ENCODE results near the gene ACSL5.

The ACSL5 gene

DNA sequence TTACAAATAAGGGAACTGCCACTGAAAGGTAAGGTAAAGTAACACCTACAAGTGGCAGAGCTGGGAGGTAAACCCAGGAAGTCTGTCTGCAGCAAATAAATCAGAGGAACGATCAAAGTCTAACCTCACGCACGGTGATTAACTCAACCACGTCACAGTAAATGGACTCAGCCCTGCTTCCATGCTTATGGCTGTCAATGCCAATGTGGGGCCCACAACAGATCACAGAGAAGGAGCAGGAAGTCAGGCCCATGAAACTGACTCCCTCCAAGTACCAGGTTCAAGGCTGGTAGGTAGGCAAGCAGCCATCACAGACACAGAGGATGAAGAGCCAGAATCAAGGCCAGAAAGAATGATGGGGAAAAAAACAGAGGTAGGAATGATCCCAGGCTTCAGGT, 38.0 kb upstream of the ACSL5 start:
- Histone ChIP-seq H3K27ac (no peak overlapping the region), H3K4me3 (no peak overlapping the region), H3K9me3 (ENCODE audit: low read depth, low read length) (no peaks in the 10 kb centered on the region), H3K36me3 (ENCODE audit: insufficient read depth, low read length) (no peaks in the 10 kb centered on the region), H3K9ac (ENCODE audit: insufficient read length) (no peak overlapping the region)
- TF ChIP-seq FOXP2 (optimal IDR thresholded peaks at IDR 0.05; ENCODE audit: control extremely low read depth, extremely low read length, insufficient read depth) (no peak), POLR2AphosphoS5 (IDR thresholded peaks at IDR 0.05; ENCODE audit: borderline replicate concordance, low read depth, low read length) (no peak), EZH2 (IDR thresholded peaks at IDR 0.05) (no peak)
- DNase-seq (ENCODE audit: low read depth, low spot score): no peak

DNA sequence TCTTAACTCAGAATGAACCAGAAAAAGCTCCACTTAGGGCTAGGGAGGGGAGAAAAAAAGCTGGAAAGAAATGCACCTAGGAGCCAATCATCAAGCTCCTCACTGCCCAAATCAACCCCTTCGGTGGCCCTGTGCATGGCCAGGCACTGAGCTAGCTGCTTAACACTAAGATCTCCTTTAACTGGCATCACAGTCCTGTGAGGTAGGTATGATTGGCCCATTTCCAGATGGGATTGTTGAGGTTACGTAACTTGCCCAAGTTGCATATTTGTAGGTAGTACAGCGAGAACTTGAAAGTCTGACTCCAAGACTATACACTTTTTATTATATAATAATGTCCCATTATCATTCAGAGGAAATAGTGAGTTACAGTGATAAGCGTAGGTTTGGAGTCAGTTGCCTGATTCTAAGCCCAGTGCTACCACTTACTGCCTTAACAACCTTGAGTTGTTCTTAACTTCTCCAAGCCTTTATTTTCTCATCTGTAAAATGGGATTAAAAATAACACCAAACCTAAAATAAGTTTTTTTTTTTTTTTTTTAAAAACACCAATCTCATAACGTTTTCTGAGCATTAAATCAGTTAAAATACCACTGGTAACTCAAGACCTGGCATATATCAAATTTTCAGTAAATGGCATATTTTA, 37.2 kb upstream of the ACSL5 start:
- Histone ChIP-seq H3K36me3 (ENCODE audit: insufficient read depth, low read length) (no peaks in the 10 kb centered on the region), H3K9me3 (ENCODE audit: low read depth, low read length) (no peaks in the 10 kb centered on the region), H3K4me3 (no peak overlapping the region), H3K9ac (ENCODE audit: insufficient read length) (no peak overlapping the region), H3K27ac (no peak overlapping the region)
- no peak for DNase-seq (ENCODE audit: low read depth, low spot score)
- TF ChIP-seq POLR2AphosphoS5 (IDR thresholded peaks at IDR 0.05; ENCODE audit: borderline replicate concordance, low read depth, low read length) (no peak), EZH2 (IDR thresholded peaks at IDR 0.05) (no peak), FOXP2 (optimal IDR thresholded peaks at IDR 0.05; ENCODE audit: control extremely low read depth, extremely low read length, insufficient read depth) (no peak)

- Histone ChIP-seq H3K27ac (no peak overlapping the region), H3K9ac (ENCODE audit: insufficient read length) (no peak overlapping the region), H3K9me3 (ENCODE audit: low read depth, low read length) (no peaks in the 10 kb centered on the region), H3K36me3 (ENCODE audit: insufficient read depth, low read length) (no peaks in the 10 kb centered on the region), H3K4me3 (no peak overlapping the region)
- no peak for TF ChIP-seq FOXP2 (optimal IDR thresholded peaks at IDR 0.05; ENCODE audit: control extremely low read depth, extremely low read length, insufficient read depth)
- no peak for TF ChIP-seq EZH2 (IDR thresholded peaks at IDR 0.05)
- TF ChIP-seq POLR2AphosphoS5 (IDR thresholded peaks at IDR 0.05; ENCODE audit: borderline replicate concordance, low read depth, low read length): no peak
- no peak for DNase-seq (ENCODE audit: low read depth, low spot score)
Measured at GRCh38 chr10:112338957-112339356, 35.0 kb upstream of the ACSL5 start.

DNA sequence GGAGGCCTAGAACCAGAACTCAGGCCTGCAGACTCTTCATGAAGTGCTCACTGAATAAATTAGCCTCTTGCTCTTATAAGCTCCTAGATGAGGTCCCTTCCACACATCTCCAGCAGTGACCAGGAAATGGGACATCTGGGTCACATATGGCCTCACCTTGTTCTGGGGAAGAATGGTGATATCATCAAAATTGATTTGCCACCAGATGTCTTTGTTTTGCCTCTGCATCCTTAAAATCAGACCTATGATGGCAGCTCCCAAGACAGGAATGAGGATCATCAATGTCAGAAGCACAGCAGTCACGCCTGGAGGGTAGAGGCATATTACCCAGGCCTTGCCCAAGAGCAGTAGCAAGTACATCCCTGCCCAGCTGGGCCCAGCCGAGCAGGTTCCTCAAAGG, 33.3 kb upstream of the ACSL5 start:
- Histone ChIP-seq H3K9ac (ENCODE audit: insufficient read length) (no peak overlapping the region), H3K4me3 (no peak overlapping the region), H3K9me3 (ENCODE audit: low read depth, low read length) (no peaks in the 10 kb centered on the region), H3K27ac (no peak overlapping the region), H3K36me3 (ENCODE audit: insufficient read depth, low read length) (no peaks in the 10 kb centered on the region)
- TF ChIP-seq EZH2 (IDR thresholded peaks at IDR 0.05): no peak
- no peak for TF ChIP-seq FOXP2 (optimal IDR thresholded peaks at IDR 0.05; ENCODE audit: control extremely low read depth, extremely low read length, insufficient read depth)
- no peak for TF ChIP-seq POLR2AphosphoS5 (IDR thresholded peaks at IDR 0.05; ENCODE audit: borderline replicate concordance, low read depth, low read length)
- no peak for DNase-seq (ENCODE audit: low read depth, low spot score)

DNA sequence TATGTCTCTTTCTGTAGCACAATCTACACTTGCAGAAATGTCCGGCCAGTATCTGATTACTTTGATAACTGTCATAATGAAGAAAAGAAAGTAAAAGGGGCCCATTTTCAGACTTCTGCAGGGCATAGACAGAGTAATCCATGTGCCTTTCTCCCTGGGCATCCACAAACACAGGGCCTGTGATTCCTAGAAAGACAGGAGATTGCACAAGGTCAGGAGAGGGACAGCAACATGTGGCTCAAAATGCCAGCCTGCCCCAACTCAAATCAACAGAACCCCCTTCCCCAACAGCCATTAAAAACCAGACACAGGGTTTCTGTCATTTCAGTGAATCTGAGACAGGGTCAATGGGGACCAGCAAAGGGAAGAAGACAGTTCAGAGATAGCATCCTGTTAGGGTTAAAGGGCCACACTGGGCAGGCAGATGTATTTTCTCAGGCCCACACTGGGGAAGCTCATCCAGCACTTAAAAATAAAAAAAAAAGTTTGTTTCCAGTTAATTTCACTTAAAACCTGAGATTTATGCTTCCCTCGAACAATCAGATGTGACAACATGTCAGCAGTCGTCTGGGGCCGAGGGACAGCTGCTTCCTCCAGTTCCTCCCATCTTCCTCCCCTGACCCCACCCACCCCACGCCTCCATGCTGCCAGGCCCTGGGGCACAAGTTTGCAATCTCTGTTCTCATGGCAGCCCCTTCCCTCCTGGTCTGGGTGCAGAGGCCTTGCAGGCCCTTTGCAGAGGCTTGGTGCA, 30.7 kb upstream of the ACSL5 start:
- no peak overlapping the region for H3K9ac ChIP-seq (ENCODE audit: insufficient read length)
- no peak overlapping the region for H3K4me3 ChIP-seq
- no peak for TF ChIP-seq EZH2 (IDR thresholded peaks at IDR 0.05)
- no peak for TF ChIP-seq FOXP2 (optimal IDR thresholded peaks at IDR 0.05; ENCODE audit: control extremely low read depth, extremely low read length, insufficient read depth)
- H3K27ac ChIP-seq: no peak overlapping the region
- no peaks in the 10 kb centered on the region for H3K36me3 ChIP-seq (ENCODE audit: insufficient read depth, low read length)
- H3K9me3 ChIP-seq (ENCODE audit: low read depth, low read length): no peaks in the 10 kb centered on the region
- DNase-seq (ENCODE audit: low read depth, low spot score): no peak

- Histone ChIP-seq H3K27ac (no peak overlapping the region), H3K9ac (ENCODE audit: insufficient read length) (no peak overlapping the region), H3K36me3 (ENCODE audit: insufficient read depth, low read length) (no peaks in the 10 kb centered on the region), H3K9me3 (ENCODE audit: low read depth, low read length) (no peaks in the 10 kb centered on the region), H3K4me3 (no peak overlapping the region)
- no peak for DNase-seq (ENCODE audit: low read depth, low spot score)
- no peak for TF ChIP-seq FOXP2 (optimal IDR thresholded peaks at IDR 0.05; ENCODE audit: control extremely low read depth, extremely low read length, insufficient read depth)
- TF ChIP-seq EZH2 (IDR thresholded peaks at IDR 0.05): no peak
- TF ChIP-seq POLR2AphosphoS5 (IDR thresholded peaks at IDR 0.05; ENCODE audit: borderline replicate concordance, low read depth, low read length): no peak
Measured at GRCh38 chr10:112344261-112344660, 29.7 kb upstream of the ACSL5 start.

- no peak for DNase-seq (ENCODE audit: low read depth, low spot score)
- Histone ChIP-seq H3K9me3 (ENCODE audit: low read depth, low read length) (no peaks in the 10 kb centered on the region), H3K4me3 (no peak overlapping the region), H3K27ac (no peak overlapping the region), H3K9ac (ENCODE audit: insufficient read length) (no peak overlapping the region), H3K36me3 (ENCODE audit: insufficient read depth, low read length) (no peaks in the 10 kb centered on the region)
- TF ChIP-seq FOXP2 (optimal IDR thresholded peaks at IDR 0.05; ENCODE audit: control extremely low read depth, extremely low read length, insufficient read depth): no peak
- TF ChIP-seq EZH2 (IDR thresholded peaks at IDR 0.05): no peak
- TF ChIP-seq POLR2AphosphoS5 (IDR thresholded peaks at IDR 0.05; ENCODE audit: borderline replicate concordance, low read depth, low read length): no peak
Measured at GRCh38 chr10:112345202-112345601, 28.7 kb upstream of the ACSL5 start.

- no peak overlapping the region for H3K9ac ChIP-seq (ENCODE audit: insufficient read length)
- H3K27ac ChIP-seq: no peak overlapping the region
- no peaks in the 10 kb centered on the region for H3K9me3 ChIP-seq (ENCODE audit: low read depth, low read length)
- no peak overlapping the region for H3K4me3 ChIP-seq
- DNase-seq (ENCODE audit: low read depth, low spot score): no peak
- TF ChIP-seq FOXP2 (optimal IDR thresholded peaks at IDR 0.05; ENCODE audit: control extremely low read depth, extremely low read length, insufficient read depth) (no peak), EZH2 (IDR thresholded peaks at IDR 0.05) (no peak), POLR2AphosphoS5 (IDR thresholded peaks at IDR 0.05; ENCODE audit: borderline replicate concordance, low read depth, low read length) (no peak)
- no peaks in the 10 kb centered on the region for H3K36me3 ChIP-seq (ENCODE audit: insufficient read depth, low read length)
Measured at GRCh38 chr10:112345743-112346142, 28.2 kb upstream of the ACSL5 start.
